Inflammatory macrophage treated with lipopolysaccharide for 1 hour (primary cell): ENCODE data around the gene PODXL2.
"Not testable (repeated sequence)": the region's sequence is repeated elsewhere in the genome, so short reads cannot be mapped to it uniquely, and the experiment has no call there.

Source experiments
- DNase-seq, 2 donors: peaks; one replicate each; pipeline ENCODE4 v3.0.0-alpha.2; 2020 to 2022

PODXL2 gene

DNA sequence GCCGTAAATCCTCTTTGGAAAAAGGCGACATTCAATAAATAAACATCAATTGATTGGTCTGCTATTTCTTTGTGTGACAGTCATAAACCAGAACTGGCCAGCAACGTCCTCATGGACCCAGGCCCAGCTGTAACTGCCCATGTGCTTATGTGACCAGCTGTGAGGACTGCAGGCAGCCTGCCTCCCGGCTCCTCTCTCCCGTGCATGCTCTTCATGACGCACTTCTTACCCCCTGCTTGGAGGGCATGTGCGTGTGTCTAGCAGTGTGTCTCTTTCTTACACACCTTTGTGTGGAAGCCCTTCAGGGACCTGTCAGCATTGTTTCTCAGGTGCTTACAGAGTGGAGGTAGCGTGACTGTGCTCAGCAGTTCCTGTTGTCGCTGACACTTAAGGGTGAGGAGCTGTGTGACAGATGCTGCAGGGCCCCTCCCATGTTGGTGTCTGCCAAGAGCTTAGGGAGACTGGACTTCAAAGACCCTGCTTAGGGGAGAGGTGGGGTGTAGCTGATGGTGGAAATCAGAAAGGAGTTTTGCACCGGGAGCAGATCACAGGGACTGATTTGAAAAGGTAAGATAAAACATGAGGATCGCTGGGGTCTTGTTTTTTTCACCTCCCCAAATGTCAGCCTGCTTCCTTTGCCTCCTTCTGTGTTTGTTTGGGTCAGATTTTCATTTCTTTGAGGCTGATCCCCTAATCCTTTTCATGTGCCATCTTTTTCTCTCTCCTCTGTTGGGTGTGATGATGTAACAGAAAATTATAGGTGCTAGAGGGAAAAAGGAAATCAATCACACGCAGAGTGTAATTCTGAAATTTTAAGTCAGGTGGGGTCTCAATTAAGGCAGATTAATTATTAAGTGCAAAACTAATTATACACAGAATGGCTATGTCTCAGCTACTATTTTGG is 2.1 kb downstream of the PODXL2 start:
- no peak for DNase-seq

DNA sequence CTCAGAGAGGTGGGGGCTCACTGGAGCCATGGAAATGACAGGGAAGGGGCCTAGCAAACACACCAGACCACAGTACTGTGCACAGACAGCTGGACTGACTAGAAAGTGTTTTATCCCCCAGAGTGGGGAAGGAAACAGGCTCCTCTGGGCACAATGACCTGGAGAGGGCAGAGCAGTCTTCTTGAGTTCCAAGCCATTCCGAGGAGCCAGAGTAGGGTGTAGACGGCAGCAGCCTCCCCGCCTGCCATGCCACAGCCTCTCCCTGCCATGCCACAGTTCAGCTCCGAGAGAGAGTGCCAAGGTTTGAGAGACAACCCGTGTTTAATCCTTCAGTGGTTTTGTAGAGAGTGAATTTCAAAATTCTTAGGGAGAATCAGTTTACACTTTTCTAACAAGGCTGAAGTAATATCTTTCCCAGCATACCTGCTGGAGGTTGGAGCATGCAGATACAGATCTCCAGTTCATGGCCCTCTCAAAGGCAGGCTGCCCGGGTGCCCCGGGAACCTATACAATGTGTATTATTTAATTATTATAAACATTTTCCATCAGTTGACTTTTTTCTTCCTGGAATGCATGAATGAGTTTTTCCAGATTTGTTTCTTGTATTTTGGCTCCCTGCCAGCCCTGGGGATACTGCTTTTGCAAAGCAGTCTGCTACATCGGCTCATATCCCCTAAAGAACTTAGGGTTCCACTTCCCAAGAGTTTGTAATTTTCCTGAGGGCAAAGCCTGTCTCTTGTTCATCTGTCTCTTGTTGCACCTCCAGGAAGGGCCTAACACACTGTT is 3.2 kb downstream of the PODXL2 start:
- DNase-seq = no peak

DNA sequence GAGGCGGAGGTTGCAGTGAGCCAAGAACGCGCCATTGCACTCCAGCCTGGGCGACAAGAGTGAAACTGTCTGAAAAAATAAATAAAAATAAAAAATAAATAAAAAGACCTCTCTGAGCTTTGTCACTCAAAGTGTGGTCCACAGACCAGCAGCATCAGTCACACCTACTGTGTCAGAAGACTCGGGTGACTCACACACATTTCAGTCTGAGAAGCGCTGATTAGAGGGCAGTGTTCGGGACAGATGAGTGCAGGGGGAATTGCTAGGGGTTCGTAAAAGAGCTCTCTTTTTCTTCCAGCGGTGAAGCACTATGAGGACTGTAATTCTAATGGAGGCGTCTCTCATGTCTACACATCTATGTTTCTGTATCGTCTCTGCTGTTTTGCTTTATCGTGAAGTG is 5.7 kb downstream of the PODXL2 start:
- no peak for DNase-seq

DNA sequence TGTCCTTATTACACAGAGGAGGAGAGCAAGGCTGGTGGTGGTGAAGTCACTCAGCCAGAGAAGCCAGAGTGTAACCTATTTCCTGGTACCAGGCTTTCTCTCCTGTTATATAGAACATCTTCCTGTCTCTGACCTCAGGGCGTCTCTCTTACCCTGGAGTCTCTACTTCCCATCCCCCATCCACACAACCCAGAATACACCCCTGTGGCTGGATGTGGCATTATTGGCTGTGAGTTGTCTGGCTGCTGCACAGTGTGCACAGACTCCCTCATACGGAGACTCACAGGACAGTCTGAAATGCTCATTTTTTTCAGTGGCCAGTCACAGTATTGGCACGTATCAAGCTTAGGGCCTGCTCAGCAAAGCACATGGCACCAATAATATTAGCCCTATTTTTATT is 8.6 kb downstream of the PODXL2 start:
- DNase-seq = no peak

DNA sequence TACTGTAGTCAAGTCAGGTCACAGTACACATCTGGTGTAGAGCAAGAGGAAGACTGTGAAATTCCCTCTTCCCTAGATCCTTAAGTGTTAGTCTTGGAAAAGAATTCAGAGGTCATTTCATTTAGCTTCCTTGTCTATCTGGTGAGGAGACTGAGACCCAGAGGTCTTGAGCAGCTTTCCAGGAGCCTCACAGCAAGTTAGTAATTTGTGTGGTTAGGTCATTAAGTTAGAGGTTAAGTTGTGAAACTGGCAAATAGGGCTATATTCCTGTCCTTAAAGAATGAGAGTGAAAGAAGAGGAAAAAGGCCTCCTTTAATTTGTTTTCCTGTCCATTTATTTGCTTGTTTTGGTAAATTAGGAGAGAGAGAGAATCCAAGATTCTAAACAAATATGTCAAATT is 9.0 kb downstream of the PODXL2 start:
- no peak for DNase-seq

DNA sequence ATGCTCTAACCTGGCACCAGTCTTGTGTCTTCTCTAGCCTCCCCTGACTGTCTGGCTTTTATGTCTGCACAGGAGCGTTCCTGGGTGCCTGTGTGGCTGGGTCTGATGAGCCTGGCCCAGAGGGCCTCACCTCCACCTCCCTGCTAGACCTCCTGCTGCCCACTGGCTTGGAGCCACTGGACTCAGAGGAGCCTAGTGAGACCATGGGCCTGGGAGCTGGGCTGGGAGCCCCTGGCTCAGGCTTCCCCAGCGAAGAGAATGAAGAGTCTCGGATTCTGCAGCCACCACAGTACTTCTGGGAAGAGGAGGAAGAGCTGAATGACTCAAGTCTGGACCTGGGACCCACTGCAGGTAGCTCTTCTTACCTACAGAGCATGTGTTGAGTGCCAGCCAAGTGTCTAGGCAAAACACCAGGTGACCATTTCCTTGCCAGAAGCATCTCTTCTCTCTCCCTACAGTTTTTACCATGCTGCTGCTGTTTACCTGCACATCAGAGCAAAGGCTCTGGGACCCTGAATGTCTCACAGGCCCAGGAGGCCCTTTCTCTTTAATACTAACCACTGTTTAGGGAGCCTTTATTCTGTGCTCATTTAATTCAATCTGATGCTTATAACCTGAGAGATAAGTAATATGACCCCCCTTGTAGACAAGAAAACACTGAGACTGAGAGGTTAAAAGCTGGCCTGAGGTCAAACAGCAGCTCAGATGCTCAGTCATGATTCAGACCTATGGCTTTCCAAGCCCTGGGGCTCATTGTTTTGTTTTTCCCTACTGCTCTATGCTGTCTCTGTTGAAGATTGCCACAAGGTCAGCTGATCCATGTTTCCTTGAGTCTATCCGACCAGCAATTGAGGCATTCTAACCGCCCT is 10.4 kb downstream of the PODXL2 start:
- no peak for DNase-seq

DNA sequence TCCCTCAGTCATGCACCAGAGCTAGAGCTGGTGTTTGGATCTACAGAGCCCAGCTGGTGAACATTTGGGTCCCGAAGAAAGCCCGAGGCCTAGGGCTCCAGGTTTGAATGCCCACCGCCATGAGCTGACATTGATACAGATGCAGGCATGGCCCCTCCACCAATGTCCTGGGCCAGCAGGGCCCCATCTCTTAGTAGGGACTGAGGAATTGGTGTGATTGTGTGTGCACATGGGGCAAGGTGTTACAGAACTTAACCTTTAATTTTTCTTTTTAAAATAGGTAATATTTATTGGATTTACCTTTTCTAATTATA is 11.0 kb downstream of the PODXL2 start:
- DNase-seq = no peak

DNA sequence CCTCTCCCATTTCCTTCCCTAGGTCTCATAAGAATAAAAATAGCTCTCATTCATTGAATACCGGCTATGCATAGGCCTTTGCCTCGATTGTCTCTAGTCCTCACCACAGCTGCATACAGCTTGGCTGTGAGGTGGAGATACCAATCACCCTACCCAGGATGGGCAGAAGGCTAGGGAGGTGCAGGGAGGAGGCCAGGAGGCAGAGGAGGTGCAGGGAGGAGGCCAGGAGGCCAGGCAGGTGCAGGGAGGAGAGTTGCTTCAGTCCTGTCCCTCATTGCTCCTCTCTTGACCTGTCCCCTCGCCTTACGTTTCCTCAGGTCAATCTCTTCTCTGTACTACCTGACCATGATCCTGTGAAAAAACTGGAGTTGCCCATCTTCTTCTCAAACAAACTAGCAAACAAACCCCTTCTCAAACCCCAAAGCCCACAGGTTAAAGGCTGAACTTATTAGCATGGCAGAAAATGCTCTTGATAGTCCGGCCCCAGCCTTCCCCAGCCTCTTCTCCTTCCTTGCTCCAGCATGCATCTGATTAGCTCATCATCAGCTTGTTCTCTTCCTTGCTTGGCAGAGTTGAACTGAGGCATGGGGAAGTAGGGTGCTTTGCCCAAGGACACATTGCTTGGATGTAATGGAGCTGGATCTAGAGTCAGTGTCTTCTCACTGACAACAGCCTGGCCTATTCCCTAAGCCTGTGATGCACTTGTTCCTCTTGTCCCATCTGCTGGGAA is 15.8 kb downstream of the PODXL2 start:
- no peak for DNase-seq

DNA sequence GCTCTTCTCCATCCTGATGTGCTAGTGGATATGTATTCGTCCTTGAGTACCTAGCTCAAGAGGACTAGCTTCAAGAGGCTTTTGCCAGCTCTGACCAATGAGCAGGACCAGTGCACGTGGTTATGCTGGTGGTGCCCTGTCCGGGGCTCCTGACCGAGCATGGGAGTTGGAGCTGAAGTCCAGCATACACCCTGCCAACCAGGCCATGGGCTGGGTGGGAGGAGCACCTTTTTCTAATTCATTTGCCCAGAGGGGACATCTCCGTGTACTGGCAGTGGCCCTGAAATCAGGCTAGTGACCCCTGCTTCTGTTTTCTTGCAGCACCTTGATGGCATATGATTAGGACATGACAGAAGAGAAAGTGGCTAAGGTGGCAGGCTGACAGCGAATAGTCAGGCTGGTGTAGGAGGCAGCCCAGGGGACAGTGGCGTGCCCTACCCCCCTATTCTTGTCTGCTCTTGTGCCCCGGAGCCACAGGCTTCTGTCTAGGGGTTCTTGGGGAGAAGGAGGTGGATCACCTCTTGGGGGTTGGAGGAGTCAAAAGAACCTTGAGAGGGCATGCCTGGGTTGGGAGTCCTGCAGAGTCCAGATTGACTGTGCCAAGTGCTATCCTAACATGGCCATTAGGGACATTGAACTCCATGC is 16.5 kb downstream of the PODXL2 start:
- DNase-seq = no peak

DNA sequence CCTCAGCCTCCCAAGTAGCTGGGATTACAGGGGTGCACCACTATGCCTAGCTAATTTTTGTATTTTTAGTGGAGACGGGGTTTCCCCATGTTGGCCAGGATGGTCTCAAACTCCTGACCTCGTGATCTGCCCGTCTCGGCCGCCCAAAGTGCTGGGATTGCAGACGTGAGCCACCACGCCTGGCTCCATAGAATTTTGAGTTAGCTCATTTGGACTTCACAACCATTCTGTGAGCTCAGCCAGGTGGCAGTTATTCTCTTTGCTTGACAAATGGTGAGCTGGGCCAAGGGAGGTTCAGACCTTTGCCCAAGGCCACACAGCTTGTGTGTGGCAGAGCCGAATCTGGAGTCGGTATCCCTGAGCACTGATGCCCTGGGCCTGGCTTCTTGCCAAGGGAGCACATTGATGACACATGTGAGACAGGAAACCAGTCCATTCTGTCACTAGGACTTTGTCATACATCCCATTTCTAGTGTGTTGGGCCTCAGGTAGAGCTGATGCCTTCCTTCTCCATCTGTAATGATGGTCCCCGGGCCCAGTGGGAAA is 17.6 kb downstream of the PODXL2 start:
- DNase-seq = no peak

DNA sequence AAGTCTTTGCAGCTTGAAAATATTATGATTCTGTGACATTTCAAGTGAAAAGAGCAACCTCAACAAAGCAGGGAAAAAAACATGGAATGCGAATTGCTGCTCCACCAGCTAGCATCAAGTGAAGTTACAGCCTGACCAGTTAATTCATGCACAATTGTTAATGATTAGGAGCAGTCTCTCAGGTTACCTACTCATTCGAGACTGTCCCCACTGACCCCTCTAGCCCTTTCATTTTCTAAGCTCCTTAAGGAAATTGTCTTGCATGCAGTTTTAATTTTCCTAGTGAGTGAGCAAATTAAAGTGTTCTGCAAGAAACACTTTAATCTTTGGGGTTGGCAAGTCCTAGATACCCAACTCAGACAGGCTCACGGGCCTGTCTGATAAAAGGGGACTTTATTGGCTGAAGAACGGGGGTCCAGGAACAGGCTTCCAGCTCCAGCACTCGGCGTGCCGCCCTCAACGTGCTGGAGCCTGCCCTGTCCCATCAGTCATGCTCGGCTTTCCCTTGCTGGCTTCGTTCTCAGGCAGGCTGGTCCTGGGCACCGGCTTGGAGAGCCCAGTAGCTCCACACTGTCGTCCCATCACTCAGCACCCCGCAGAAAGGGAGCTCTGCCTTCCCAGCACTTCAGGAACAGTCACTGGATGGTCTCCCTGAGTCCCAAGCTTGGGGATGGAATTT is 18.3 kb downstream of the PODXL2 start:
- no peak for DNase-seq

DNA sequence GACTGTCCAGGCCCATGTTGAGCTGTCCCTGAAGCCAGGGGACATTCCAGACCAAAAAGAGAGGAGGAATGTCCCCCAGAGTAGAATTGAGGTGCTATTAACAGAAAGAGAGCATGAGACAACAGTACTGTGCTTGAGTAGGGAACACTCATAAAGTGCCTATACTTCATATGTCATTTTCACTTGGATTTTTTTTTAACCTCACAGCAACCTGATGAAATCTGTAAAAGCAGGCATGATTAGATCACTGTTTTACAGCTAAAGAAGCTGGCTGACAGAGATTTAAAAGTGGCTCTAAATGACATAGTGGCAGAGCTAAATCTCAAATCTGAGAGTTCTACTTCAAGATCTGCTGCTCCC is 18.8 kb downstream of the PODXL2 start:
- no peak for DNase-seq

DNA sequence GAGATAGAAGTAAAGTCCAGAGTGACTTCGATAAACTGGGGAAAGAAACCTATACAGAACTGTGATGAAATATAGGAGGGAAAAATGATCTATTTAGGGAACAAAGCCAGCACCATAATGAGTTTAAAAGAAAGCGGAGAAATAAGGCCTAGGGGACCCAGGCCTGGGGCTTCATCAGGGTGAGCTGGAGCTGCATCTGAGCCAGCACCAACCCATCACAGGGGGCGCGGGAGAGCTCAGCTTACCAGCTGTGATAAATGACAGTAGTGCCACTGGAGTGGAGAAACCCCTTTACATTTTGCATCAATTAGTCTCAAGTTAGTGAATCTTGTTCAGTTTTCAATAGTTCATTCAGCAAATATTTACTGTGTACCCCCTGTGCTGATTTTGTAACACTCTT is 21.3 kb downstream of the PODXL2 start:
- DNase-seq = no peak

DNA sequence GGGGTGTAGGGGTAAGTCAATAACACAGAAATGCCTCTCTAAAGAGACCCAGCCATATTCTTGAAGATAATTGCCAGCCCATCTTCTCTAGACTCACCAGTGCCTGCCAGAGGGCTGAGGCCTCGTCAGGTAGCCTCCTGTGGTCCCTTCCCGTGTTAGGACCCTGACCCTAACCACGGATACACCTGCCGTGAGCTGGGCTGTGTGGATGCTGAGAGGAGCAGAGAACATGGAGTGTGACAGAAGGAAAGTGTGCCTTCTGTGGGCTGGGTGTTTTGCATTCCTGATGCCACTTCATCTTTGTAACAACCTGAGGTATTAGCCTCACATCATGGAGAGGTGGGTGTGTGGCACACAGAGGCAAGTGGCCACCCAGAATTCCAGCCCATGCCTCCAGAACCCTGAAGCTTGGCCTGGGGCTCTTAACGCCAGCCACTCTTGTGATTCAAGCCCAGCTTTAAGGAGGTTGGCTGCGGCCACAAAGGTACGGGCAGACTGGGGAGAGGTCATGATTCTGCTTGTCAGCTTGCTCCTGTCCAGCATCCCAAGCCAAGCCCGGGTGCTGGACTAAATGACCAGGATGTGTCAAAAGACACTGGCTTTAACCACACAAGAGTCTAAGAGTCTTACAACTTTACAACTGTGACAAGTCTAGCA is 22.7 kb downstream of the PODXL2 start:
- DNase-seq = no peak

DNA sequence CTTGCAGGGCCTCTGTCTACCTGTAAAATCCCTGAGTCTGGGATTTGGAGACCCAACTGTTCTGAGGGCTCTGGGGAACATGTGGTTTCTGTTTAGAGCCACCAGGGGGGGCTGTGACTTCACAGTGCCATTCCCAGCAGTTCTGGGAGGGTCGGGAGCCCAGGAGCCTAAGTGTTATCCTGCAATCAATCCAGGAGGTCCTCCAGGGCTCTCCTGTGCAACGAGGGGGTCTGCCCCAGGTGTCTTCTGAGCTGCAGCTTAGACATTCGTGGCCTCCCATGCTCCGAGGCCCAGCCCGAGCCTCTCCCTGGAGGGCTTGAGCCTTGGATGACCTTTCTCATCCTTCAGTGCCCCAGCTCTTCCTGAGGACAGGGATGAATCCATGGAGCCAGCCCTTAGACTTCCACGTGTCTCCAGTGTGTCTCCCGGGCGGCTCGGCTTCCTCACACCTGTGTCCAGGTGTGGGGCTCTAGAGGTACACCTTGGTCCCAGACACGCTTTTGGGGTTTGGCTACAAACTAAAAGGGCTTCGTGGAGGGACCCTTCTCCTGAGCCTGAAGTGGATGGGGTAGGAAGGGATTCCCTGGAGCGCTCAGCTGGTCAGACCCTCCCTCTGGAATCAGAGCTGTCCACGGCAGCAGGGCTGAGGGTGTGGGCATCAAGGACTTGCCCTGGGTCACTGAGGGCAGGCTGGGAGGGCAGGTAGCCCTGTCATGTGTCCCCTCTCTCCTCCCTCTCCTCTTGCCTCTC is 23.4 kb downstream of the PODXL2 start:
- peak; percentile 31 to 69 for DNase-seq

DNA sequence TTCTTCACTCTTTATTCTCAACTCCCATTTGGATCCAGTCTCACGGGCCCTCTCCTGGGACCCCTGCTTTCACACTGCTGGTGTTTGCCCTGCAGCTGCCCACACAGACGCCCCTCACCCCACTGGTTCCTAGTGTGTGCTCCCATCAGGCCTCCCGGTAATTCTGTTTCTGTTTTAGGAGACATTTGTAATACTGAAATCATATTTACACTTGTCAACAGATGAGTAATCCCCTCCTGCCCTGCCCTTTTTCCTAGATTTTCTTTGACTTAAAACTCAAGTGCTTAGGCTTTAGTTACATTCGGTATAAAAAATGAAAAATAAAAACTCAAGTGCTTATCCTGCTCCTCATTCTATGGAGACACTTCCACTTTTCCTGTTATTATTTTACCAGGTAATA is 25.4 kb downstream of the PODXL2 start:
- DNase-seq = no peak

DNA sequence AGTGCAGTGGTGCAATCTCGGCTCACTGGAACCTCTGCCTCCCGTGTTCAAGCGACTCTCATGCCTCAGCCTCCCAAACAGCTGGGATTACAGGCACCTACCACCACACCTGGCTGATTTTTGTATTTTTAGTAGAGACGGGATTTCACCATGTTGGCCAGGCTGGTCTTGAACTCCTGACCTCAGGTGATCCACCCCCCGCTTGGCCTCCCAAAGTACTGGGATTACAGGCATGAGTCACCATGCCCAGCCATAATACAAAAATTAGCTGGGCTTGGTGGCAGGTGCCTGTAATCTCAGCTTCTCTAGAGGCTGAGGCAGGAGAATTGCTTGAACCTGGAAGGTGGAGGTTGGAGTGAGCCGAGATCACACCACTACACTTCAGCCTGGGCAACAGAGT is 26.0 kb downstream of the PODXL2 start:
- DNase-seq = not testable (repeated sequence)

DNA sequence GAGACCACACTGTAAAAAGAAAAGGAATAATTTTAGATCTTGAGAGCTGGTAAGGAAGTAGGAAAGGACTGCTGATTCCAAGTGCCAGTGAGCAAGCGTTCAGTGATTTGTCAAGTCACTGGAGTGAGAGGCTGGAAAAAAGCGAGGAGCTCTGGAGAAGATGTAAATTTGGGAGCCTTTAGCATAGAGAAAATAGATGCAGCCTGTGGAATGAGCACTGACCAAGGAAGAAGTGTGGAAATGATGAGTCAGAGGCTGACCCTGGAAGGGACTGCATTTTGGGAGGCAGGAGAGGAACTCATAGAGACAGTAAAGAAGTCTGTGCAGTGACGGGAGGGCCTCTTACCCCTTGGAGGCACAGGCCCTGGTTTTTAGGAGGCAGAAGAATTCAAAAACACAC is 26.7 kb downstream of the PODXL2 start:
- peak in 1 of 2 donors; percentile 11 for DNase-seq

DNA sequence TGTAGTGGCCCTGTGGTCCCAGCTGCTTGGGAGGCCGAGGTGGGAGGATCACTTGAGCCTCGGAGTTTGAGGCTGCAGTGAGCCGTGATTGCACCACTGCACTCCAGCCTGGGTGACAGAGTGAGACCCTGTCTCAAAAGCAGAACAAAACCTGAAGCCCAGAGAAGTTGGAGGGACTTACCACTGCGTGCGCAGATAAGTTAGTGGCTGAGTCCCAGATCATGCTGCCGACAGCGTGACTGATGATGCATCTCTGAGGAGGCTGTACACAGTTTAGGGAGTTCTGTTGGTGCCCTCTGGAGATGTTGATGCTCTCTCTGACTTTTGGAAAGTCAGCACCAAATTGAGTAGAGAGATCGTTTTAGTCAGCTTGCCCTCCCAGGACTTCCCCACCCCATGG is 27.9 kb downstream of the PODXL2 start:
- DNase-seq = no peak

DNA sequence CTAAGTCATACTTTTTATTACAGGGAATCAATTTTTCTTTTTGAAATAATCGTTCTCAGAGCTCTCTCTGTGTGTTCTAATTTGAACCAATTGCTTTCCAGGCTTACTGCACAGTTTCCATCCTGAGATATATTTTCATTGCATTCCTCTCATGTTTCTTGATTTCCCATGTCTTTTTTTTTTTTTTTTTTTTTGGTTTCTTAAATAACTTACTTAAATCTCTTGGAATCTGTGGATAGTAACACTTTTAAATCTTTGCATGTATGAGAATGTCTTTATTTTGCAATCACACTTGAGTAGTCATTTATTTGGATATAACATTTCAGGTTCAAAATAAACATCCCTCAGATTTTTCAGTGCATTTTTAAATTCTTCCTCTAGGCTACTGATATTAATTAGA is 29.2 kb downstream of the PODXL2 start:
- DNase-seq = no peak
